Measurements from ENCODE around the gene DNAJC18. TPM values are rescaled to one million over a fixed set of nuclear protein-coding genes. Genes with fewer than 3 reads are reported as not detected.

The DNAJC18 gene
- total RNA-seq, 1 donor = 9.9 TPM

GRCh38 chr5:139386050-139386438 is 53.3 kb downstream of the DNAJC18 start:
- no peak for TF ChIP-seq CTCF (IDR thresholded peaks at IDR 0.05; ENCODE audit: insufficient read depth, low read length)
- no peak for DNase-seq (ENCODE audit: low read depth)
- H3K4me3 ChIP-seq (ENCODE audit: low read depth, low read length) = no peak overlapping the region

- peak; percentile 7 for TF ChIP-seq CTCF (IDR thresholded peaks at IDR 0.05; ENCODE audit: insufficient read depth, low read length)
- DNase-seq (ENCODE audit: low read depth) = peak; percentile 54
- H3K4me3 ChIP-seq (ENCODE audit: low read depth, low read length) = peak overlapping the region; percentile 47
Measured at GRCh38 chr5:139385061-139386049, 54.0 kb downstream of the DNAJC18 start.

GRCh38 chr5:139384591-139385051 is 54.7 kb downstream of the DNAJC18 start:
- DNase-seq (ENCODE audit: low read depth) = no peak

GRCh38 chr5:139383993-139384590 is 55.2 kb downstream of the DNAJC18 start:
- DNase-seq (ENCODE audit: low read depth) = no peak
- TF ChIP-seq CTCF (IDR thresholded peaks at IDR 0.05; ENCODE audit: insufficient read depth, low read length) = no peak
- no peak overlapping the region for H3K4me3 ChIP-seq (ENCODE audit: low read depth, low read length)

More at GRCh38 chr5:139384591-139385051, 54.7 kb downstream of the DNAJC18 start:
- no peak overlapping the region for H3K4me3 ChIP-seq (ENCODE audit: low read depth, low read length)
- no peak for TF ChIP-seq CTCF (IDR thresholded peaks at IDR 0.05; ENCODE audit: insufficient read depth, low read length)

- TF ChIP-seq CTCF (IDR thresholded peaks at IDR 0.05; ENCODE audit: insufficient read depth, low read length) = no peak
- no peak within 1 kb of the TSS for H3K4me3 ChIP-seq (ENCODE audit: low read depth, low read length)
- no peak for DNase-seq (ENCODE audit: low read depth)
Measured at GRCh38 chr5:139383275-139383992, 55.9 kb downstream of the DNAJC18 start, which contains the start of gene SLC23A1. TSS of gene SLC23A1 (minus strand) at chr5:139383297. CDS start at chr5:139383253, 44 bp downstream.

GRCh38 chr5:139382807-139383206 is 56.5 kb downstream of the DNAJC18 start:
- TF ChIP-seq CTCF (IDR thresholded peaks at IDR 0.05; ENCODE audit: insufficient read depth, low read length) = no peak
- DNase-seq (ENCODE audit: low read depth) = no peak
- no peak overlapping the region for H3K4me3 ChIP-seq (ENCODE audit: low read depth, low read length)
